ENCODE measurements around the gene REM2. TPM values are rescaled to one million over a fixed set of nuclear protein-coding genes. Genes with fewer than 3 reads are reported as not detected.

Gene REM2
- polyA plus RNA-seq, 3 donors = 1.8 TPM; not detected in 2

DNA sequence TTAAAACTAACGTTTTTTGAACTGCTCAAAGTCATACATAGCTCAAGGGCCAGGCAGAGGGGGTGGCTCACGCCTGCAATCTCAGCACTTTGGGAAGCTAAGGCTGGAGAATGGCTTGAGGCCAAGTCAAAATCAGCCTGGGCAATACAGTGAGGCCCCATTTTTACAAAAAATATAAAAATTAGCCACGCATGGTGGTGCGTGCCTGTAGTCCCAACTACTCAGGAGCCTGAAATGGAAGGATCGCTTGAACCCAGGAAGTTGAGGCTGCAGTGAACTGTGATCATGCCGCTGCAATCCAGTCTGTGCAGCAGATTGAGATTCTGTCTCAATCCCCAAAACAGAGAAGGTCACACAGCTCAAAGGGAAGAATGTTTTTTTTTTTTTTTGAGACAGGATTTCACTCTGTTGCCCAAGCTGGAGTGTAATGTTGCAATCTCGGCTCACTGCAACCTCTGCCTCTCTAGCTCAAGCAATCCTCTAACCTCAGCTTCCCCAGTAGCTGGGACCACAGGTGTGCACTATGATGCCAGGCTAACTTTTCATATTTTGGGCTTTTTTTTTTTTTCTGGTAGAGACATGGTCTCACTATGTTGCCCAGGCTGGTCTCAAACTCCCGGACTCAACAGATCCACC lies 33.0 kb downstream of the REM2 start:
- Histone ChIP-seq H3K27ac (ENCODE audit: low read depth in 1 of 2, low read length in 2 of 2) (peak overlapping the region; percentile 77 to 99), H3K4me2 (replicated peaks; ENCODE audit: extremely low read depth, low read length, poor library complexity, severe bottlenecking) (peak overlapping the region; percentile 74), H3K27me3 (ENCODE audit: control insufficient read depth in 2 of 2, insufficient read depth in 2 of 2, low read length in 2 of 2) (no peaks in the 10 kb centered on the region), H3K4me1 (ENCODE audit: control insufficient read depth in 1 of 2, insufficient read depth in 2 of 2, low read length in 2 of 2) (peaks cover 51 to 57% of the 10 kb centered on the region in 2 donors), H3K9me3 (replicated peaks in 1 of 2; ENCODE audit: control insufficient read depth in 1 of 2, insufficient read depth in 1 of 2, low read length in 2 of 2) (no peaks in the 10 kb centered on the region), H3K79me2 (ENCODE audit: insufficient read depth, low read length) (peaks cover 72% of the 10 kb centered on the region), H3K9ac (ENCODE audit: insufficient read depth, low read length, poor library complexity, severe bottlenecking) (no peak overlapping the region), H3K36me3 (replicated peaks in 1 of 2; ENCODE audit: control insufficient read depth in 1 of 2, insufficient read depth in 2 of 2, low read length in 2 of 2) (peaks cover 15 to 24% of the 10 kb centered on the region in 2 donors), H4K20me1 (ENCODE audit: insufficient read depth, low read length) (no peaks in the 10 kb centered on the region), H2AFZ (ENCODE audit: insufficient read depth, low read depth, low read length, poor library complexity, severe bottlenecking) (no peak overlapping the region), H3K4me3 (replicated peaks in 1 of 3; ENCODE audit: low read depth in 2 of 3, low read length in 3 of 3) (peak overlapping the region in 1 of 3 experiments; percentile 64)
- Mint-ChIP-seq H3K36me3 (peaks cover 28 to 44% of the 10 kb centered on the region in 2 donors), H3K9me3 (peaks cover 0 to 2% (median 0%) of the 10 kb centered on the region in 7 donors), H3K4me3 (peak overlapping the region; percentile 39 to 45), H3K27ac (peak overlapping the region; percentile 93 to 100 (median 100)), H3K4me1 (peaks cover 53% of the 10 kb centered on the region), H3K27me3 (ENCODE audit: low read depth in 3 of 3) (peaks cover 0 to 3% (median 0%) of the 10 kb centered on the region in 3 donors)
- DNase-seq = peak; percentile 78 to 89 (median 84)
- intact Hi-C loops (cut with micrococcal nuclease) = loop anchor here in 1 of 2 donors (5.0 kb wide), 1 partner anchor 44 kb away; the partner anchor contains the start of gene LRP10
- WGBS (ENCODE audit: insufficient coverage) = 16% methylated on average over 4 of the region's 8 CpGs
- TF ChIP-seq CTCF (IDR thresholded peaks at IDR 0.05) = no peak

GRCh38 chr14:22918804-22919600 lies 36.0 kb downstream of the REM2 start, which contains the start of gene RBM23:
Gene RBM23 (minus strand): TSS chr14:22919149.
- Mint-ChIP-seq H3K4me1 (peaks cover 49% of the 10 kb centered on the region), H3K36me3 (peaks cover 36 to 44% of the 10 kb centered on the region in 2 donors), H3K27ac (peak within 1 kb of the TSS; percentile 100), H3K9me3 (peaks cover 0 to 2% (median 0%) of the 10 kb centered on the region in 7 donors), H3K4me3 (peak within 1 kb of the TSS; percentile 87 to 95), H3K27me3 (ENCODE audit: low read depth in 3 of 3) (peaks cover 0 to 3% (median 0%) of the 10 kb centered on the region in 3 donors)
- H3K4me3 ChIP-seq (replicated peaks in 1 of 3; ENCODE audit: low read depth in 2 of 3, low read length in 3 of 3) = peak within 1 kb of the TSS; percentile 81 to 86 (median 85)
- no peaks in the 10 kb centered on the region for H4K20me1 ChIP-seq (ENCODE audit: insufficient read depth, low read length)
- H3K27me3 ChIP-seq (ENCODE audit: control insufficient read depth in 2 of 2, insufficient read depth in 2 of 2, low read length in 2 of 2) = no peaks in the 10 kb centered on the region
- H3K36me3 ChIP-seq (replicated peaks in 1 of 2; ENCODE audit: control insufficient read depth in 1 of 2, insufficient read depth in 2 of 2, low read length in 2 of 2) = peaks cover 27 to 36% of the 10 kb centered on the region in 2 donors
- H3K27ac ChIP-seq (ENCODE audit: low read depth in 1 of 2, low read length in 2 of 2) = peak within 1 kb of the TSS; percentile 87 to 99
- intact Hi-C loops (cut with micrococcal nuclease) = loop anchor here in 1 of 2 donors (1.0 to 5.0 kb wide), 2 partner anchors 10 to 47 kb away; partner anchors contain the start of genes LRP10 and PRMT5
- no peaks in the 10 kb centered on the region for H3K9me3 ChIP-seq (replicated peaks in 1 of 2; ENCODE audit: control insufficient read depth in 1 of 2, insufficient read depth in 1 of 2, low read length in 2 of 2)
- peaks cover 42% of the 10 kb centered on the region for H3K79me2 ChIP-seq (ENCODE audit: insufficient read depth, low read length)
- peak; percentile 100 for DNase-seq
- peak within 1 kb of the TSS; percentile 96 for H3K9ac ChIP-seq (ENCODE audit: insufficient read depth, low read length, poor library complexity, severe bottlenecking)
- peaks cover 50 to 51% of the 10 kb centered on the region in 2 donors for H3K4me1 ChIP-seq (ENCODE audit: control insufficient read depth in 1 of 2, insufficient read depth in 2 of 2, low read length in 2 of 2)
- peak within 1 kb of the TSS; percentile 82 for H3K4me2 ChIP-seq (replicated peaks; ENCODE audit: extremely low read depth, low read length, poor library complexity, severe bottlenecking)
- TF ChIP-seq CTCF (IDR thresholded peaks at IDR 0.05) = no peak
- WGBS (ENCODE audit: insufficient coverage) = 0% methylated on average over 27 of the region's 46 CpGs
- peak within 1 kb of the TSS; percentile 67 for H2AFZ ChIP-seq (ENCODE audit: insufficient read depth, low read depth, low read length, poor library complexity, severe bottlenecking)
